HepG2 (cell line): ENCODE data around the gene U2AF2. TPM values are rescaled to one million over a fixed set of nuclear protein-coding genes. Genes with fewer than 3 reads are reported as not detected.

Source experiments
- ATAC-seq: fragments of 200-7000 bp; cut with Tn5 transposase; 3 replicates; pipeline ENCODE4 v1.9.1; 2020; ENCODE audit warnings: mild to moderate bottlenecking, moderate library complexity
- BruUV-seq: library from RNA; stranded (reverse); fragments of 400-500 nt; replicated peaks from 2 replicates; lab custom pipeline; 2021; lab: Mats Ljungman, UMichigan
- CTCF ChIA-PET: fragments of 300-600 bp; formaldehyde crosslinking; extraction: SDS; loops from one replicate; lab custom pipeline; 2021; ENCODE audit warnings: low total read pairs, inconsistent platforms, low intra/inter-chr PET ratio; lab: Yijun Ruan, JAX
- POLR2A ChIA-PET: fragments of 350-600 bp; sonication (Branson Sonifier 250); formaldehyde crosslinking; loops from one replicate; lab custom pipeline; 2020; ENCODE audit warnings: antibody characterized with exemption, inconsistent platforms; lab: Yijun Ruan, JAX
- DNase-seq: peaks from one replicate; pipeline ENCODE4 v3.0.0-alpha.2; 2015; ENCODE audit warnings: low spot score
- FAIRE-seq: peaks from 3 replicates; lab custom pipeline; 2011; peaks lifted over from hg19 to GRCh38; lab: Jason Lieb, UNC
- H2AFZ ChIP-seq: one replicate; pipeline ENCODE4 v1.6.1; 2011; ENCODE audit warnings: low read length, inconsistent platforms
- H3K27ac ChIP-seq: fragments of 300-600 bp; 3 replicates; pipeline ENCODE4 v1.8.0; 2011; ENCODE audit warnings: mixed run types, mild to moderate bottlenecking, mixed read lengths, low read length, inconsistent platforms; ENCODE audit not compliant: insufficient read depth; ENCODE audit errors: extremely low read length
- H3K27me3 ChIP-seq, 2 experiments: fragments of 200-600 bp in 1 of 2; 2 replicates in 1 of 2; 3 replicates in 1 of 2; pipeline versions ENCODE4 v1.6.0 to v1.8.0; 2011; ENCODE audit warnings: low read length in 2 of 2, mild to moderate bottlenecking in 2 of 2, moderate library complexity in 2 of 2, inconsistent platforms in 1 of 2; ENCODE audit not compliant: insufficient read depth in 2 of 2, control insufficient read depth in 1 of 2
- H3K36me3 ChIP-seq, 2 experiments: fragments of 200-600 bp in 1 of 2; replicated peaks in 1 of 2; 2 replicates in 1 of 2; 3 replicates in 1 of 2; pipeline versions ENCODE4 v1.5.1 to v1.8.0; 2011; ENCODE audit warnings: low read length in 2 of 2, inconsistent platforms in 1 of 2; ENCODE audit not compliant: insufficient read depth in 2 of 2, control insufficient read depth in 1 of 2
- H3K4me1 ChIP-seq: 2 replicates; pipeline ENCODE4 v1.5.1; 2012; ENCODE audit warnings: low read length, inconsistent platforms; ENCODE audit not compliant: insufficient read depth
- H3K4me2 ChIP-seq: 2 replicates; pipeline ENCODE4 v1.6.0; 2011; ENCODE audit warnings: low read depth, low read length, inconsistent platforms
- H3K4me3 ChIP-seq, 3 experiments: fragments of 200-600 bp in 1 of 3; sonication (generic), shearing (Covaris generic) in 1 of 3; replicated peaks in 1 of 3; 2 replicates each; pipeline ENCODE4 v1.5.1; 2011 to 2016; ENCODE audit warnings: low read length in 3 of 3, inconsistent platforms in 2 of 3, low read depth in 2 of 3, mild to moderate bottlenecking in 2 of 3, control low read depth in 1 of 3, mixed read lengths in 1 of 3; ENCODE audit not compliant: insufficient read depth in 1 of 3
- H3K79me2 ChIP-seq: one replicate; pipeline ENCODE4 v1.6.1; 2011; ENCODE audit warnings: low read length, inconsistent platforms; ENCODE audit not compliant: insufficient read depth
- H3K9ac ChIP-seq: 2 replicates; pipeline ENCODE4 v1.6.0; 2011; ENCODE audit warnings: mild to moderate bottlenecking, low read depth, low read length, inconsistent platforms; ENCODE audit not compliant: insufficient read depth
- H3K9me3 ChIP-seq: 2 replicates; pipeline ENCODE4 v1.5.1; 2012; ENCODE audit warnings: mild to moderate bottlenecking, low read length
- H4K20me1 ChIP-seq: 2 replicates; pipeline ENCODE4 v1.6.0; 2011; ENCODE audit warnings: inconsistent platforms, mild to moderate bottlenecking, low read length, moderate library complexity; ENCODE audit not compliant: insufficient read depth
- BRD4 ChIP-seq: sonication (generic); formaldehyde crosslinking; IDR thresholded peaks from 2 replicates; pipeline ENCODE4 v1.4.0; 2020; ENCODE audit warnings: missing genetic modification reagents
- ELF1 ChIP-seq: sonication (generic); formaldehyde crosslinking; IDR thresholded peaks from 2 replicates; pipeline ENCODE4 v1.4.0; 2020; ENCODE audit warnings: missing genetic modification reagents
- ELF3 ChIP-seq: IDR thresholded peaks from 2 replicates; pipeline ENCODE4 v1.6.1; 2016; ENCODE audit warnings: missing genetic modification reagents, missing compliant biosample characterization
- ETV5 ChIP-seq: IDR thresholded peaks from 2 replicates; pipeline ENCODE4 v1.6.1; 2018; ENCODE audit warnings: missing biosample characterization, missing genetic modification reagents, inconsistent platforms, borderline replicate concordance
- HNF4G ChIP-seq, 2 experiments: sonication (generic) in 1 of 2; formaldehyde crosslinking in 1 of 2; IDR thresholded peaks; 2 replicates each; pipeline versions ENCODE4 v1.4.0 to v1.6.1; 2011 to 2020; ENCODE audit warnings: borderline replicate concordance in 2 of 2, low read depth in 2 of 2, mild to moderate bottlenecking in 2 of 2, low read length in 1 of 2, missing genetic modification reagents in 1 of 2, moderate library complexity in 1 of 2
- MIER2 ChIP-seq: IDR thresholded peaks from 2 replicates; pipeline ENCODE4 v1.6.1; 2016; ENCODE audit warnings: missing biosample characterization, missing genetic modification reagents
- MXD3 ChIP-seq: IDR thresholded peaks from 2 replicates; pipeline ENCODE4 v1.6.1; 2016; ENCODE audit warnings: mild to moderate bottlenecking, missing biosample characterization, missing genetic modification reagents
- ONECUT2 ChIP-seq: sonication (generic); formaldehyde crosslinking; IDR thresholded peaks from 2 replicates; pipeline ENCODE4 v1.4.0; 2020; ENCODE audit warnings: missing genetic modification reagents
- PITX1 ChIP-seq: sonication (generic); formaldehyde crosslinking; IDR thresholded peaks from 2 replicates; pipeline ENCODE4 v1.5.1; 2020; ENCODE audit warnings: mild to moderate bottlenecking, missing genetic modification reagents
- PRDM15 ChIP-seq: sonication (generic); formaldehyde crosslinking; IDR thresholded peaks from 2 replicates; pipeline ENCODE4 v1.4.0; 2020; ENCODE audit warnings: missing genetic modification reagents
- SETDB1 ChIP-seq: sonication (generic); formaldehyde crosslinking; IDR thresholded peaks from 2 replicates; pipeline ENCODE4 v1.5.1; 2020; ENCODE audit warnings: missing genetic modification reagents, mild to moderate bottlenecking, borderline replicate concordance
- TARDBP ChIP-seq: sonication (generic); formaldehyde crosslinking; IDR thresholded peaks from 2 replicates; pipeline ENCODE4 v1.8.0; 2022; ENCODE audit warnings: mild to moderate bottlenecking, missing genetic modification reagents
- TBL1XR1 ChIP-seq: fragments of 150-350 bp; IDR thresholded peaks from 2 replicates; pipeline ENCODE4 v1.6.1; 2014; ENCODE audit warnings: borderline replicate concordance, low read length; ENCODE audit not compliant: partially characterized antibody
- TFAP4 ChIP-seq: sonication (generic); IDR thresholded peaks from 2 replicates; pipeline ENCODE4 v1.6.1; 2016; ENCODE audit warnings: low read depth, borderline replicate concordance
- ZNF101 ChIP-seq: sonication (generic); formaldehyde crosslinking; IDR thresholded peaks from 2 replicates; pipeline ENCODE4 v1.4.0; 2020; ENCODE audit warnings: mild to moderate bottlenecking, low read depth, missing genetic modification reagents, borderline replicate concordance
- ZNF460 ChIP-seq: sonication (generic); formaldehyde crosslinking; IDR thresholded peaks from 2 replicates; pipeline ENCODE4 v1.5.1; 2020; ENCODE audit warnings: missing genetic modification reagents, mild to moderate bottlenecking, borderline replicate concordance
- ZNF710 ChIP-seq: sonication (generic); formaldehyde crosslinking; IDR thresholded peaks from 2 replicates; pipeline ENCODE4 v1.5.0; 2020; ENCODE audit warnings: mild to moderate bottlenecking, missing genetic modification reagents, borderline replicate concordance
- WGBS: methylation state at CpG from one replicate; pipeline ENCODE4 v1.1.6; 2017; ENCODE audit warnings: low lambda C conversion rate; 5-methylcytosine and 5-hydroxymethylcytosine counted together
- in situ Hi-C: cut with HindIII; loops from 2 replicates; pipeline ENCODE4 v1.10.0; 2017; ENCODE audit warnings: low pct_unique_long_range_greater_than_20kb; ENCODE audit not compliant: extremely low pct_ligation_motif_present
- intact Hi-C: fragments of 100-400 bp; cut with micrococcal nuclease; formaldehyde crosslinking; loops from one replicate; pipeline ENCODE4 v1.10.0; 2022; ENCODE audit not compliant: unreplicated experiment
- polyA plus RNA-seq, 8 experiments: library from polyadenylated mRNA; depleted of rRNA in 3 of 8; stranded (reverse) in 7 of 8; unstranded in 1 of 8; fragments of >200 nt; fragmentation: Illumina TruSeq in 4 of 8; extraction: Trizol in 4 of 8; gene quantifications; 2 replicates each; pipeline versions ENCODE4 v1.2.1 to v1.2.3, GENCODE V29; 2011 to 2016; ENCODE audit warnings: low read depth in 4 of 8, missing spikeins in 1 of 8, mixed read lengths in 1 of 8; ENCODE audit not compliant: insufficient read depth in 1 of 8
- total RNA-seq, 5 experiments: library from RNA; depleted of rRNA; stranded (reverse); fragments of >200 nt; fragmentation: Illumina TruSeq; extraction: Trizol; gene quantifications; 2 replicates each; pipeline ENCODE4 v1.2.3, GENCODE V29; 2016; ENCODE audit warnings: low read depth in 1 of 5

The U2AF2 gene
- total and polyA plus RNA-seq, 2 of the 13 experiments (the other 11 are each of a cell fraction or from before 2014, with no cell fraction given), result 84.3 to 124 TPM

- H2AFZ ChIP-seq, result peak overlapping the region; percentile 84
- CTCF ChIA-PET, result interaction anchor here (0.7 to 2.3 kb wide), 4 partner anchors 9 to 22 kb away, joined by 3 to 21 read pairs (median 6); no protein-coding TSS in a partner anchor
- under 1% methylated on average over 40 of the region's 52 CpGs for WGBS
- intact Hi-C loops (no loop called here), in situ Hi-C loops (no loop called here)
- peaks cover 26% of the 10 kb centered on the region for H3K4me1 ChIP-seq
- DNase-seq (peak; percentile 99), FAIRE-seq (peak; percentile 97), ATAC-seq (peak; percentile 85)
- no peaks in the 10 kb centered on the region; a peak in 1 of 5 replicates for H3K27me3 ChIP-seq
- peak overlapping the region; percentile 91 for H3K4me2 ChIP-seq
- peaks cover 40% of the 10 kb centered on the region for H4K20me1 ChIP-seq
- peak overlapping the region; percentile 99 for H3K27ac ChIP-seq
- peak overlapping the region; percentile 85 to 99 (median 97) for H3K4me3 ChIP-seq
- peaks cover 42% of the 10 kb centered on the region for H3K79me2 ChIP-seq
- no TSS peak for BruUV-seq
- H3K9me3 ChIP-seq, result no peaks in the 10 kb centered on the region
- peaks cover 2 to 4% of the 10 kb centered on the region in 2 experiments for H3K36me3 ChIP-seq
- POLR2A ChIA-PET, result interaction anchor here (0.7 to 2.1 kb wide), 27 partner anchors 10 to 1465 kb away, joined by 3 to 27 read pairs (median 5); partner anchors contain the start of genes EPN1, FIZ1, HSPBP1 and ISOC2
- peak overlapping the region; percentile 99 for H3K9ac ChIP-seq
- TF ChIP-seq ETV5 (CRISPR knock-in tag) (peak; percentile 66; the same call in 1 of the 2 replicates), ELF1 (CRISPR knock-in tag) (peak; percentile 82), ZNF710 (CRISPR knock-in tag) (0 out of 2 replicates have a peak, but pooled peaks have one; percentile 1), HNF4G (IDR thresholded peaks at IDR 0.05; ENCODE audit: borderline replicate concordance, low read depth, low read length) (peak; percentile 58; the same call in 1 of the 2 replicates), HNF4G (CRISPR knock-in tag; IDR thresholded peaks at IDR 0.05; ENCODE audit: borderline replicate concordance, low read depth) (no peak), TFAP4 (no peak), BRD4 (no peak), ZNF460 (no peak), ONECUT2 (CRISPR knock-in tag) (no peak), TARDBP (CRISPR knock-in tag) (peak; percentile 3; the same call in 1 of the 2 replicates), PITX1 (CRISPR knock-in tag) (peak; percentile 72), TBL1XR1 (peak; percentile 1), ZNF101 (no peak), MXD3 (peak; percentile 7; the same call in 1 of the 2 replicates), MIER2 (CRISPR knock-in tag) (no peak), SETDB1 (CRISPR knock-in tag) (no peak), PRDM15 (CRISPR knock-in tag) (no peak), ELF3 (CRISPR knock-in tag) (no peak)
Observed at GRCh38 chr19:55654323-55654867, 440 bp upstream of the U2AF2 start.
